H54 (cell line): ENCODE data around the gene NPHP4.

Source experiments
- DNase-seq: peaks from one replicate; pipeline ENCODE4 v3.0.0; 2011; ENCODE audit warnings: low spot score, mixed read lengths; ENCODE audit not compliant: insufficient read length
- FAIRE-seq: peaks from 3 replicates; lab custom pipeline; 2011; peaks lifted over from hg19 to GRCh38; lab: Jason Lieb, UNC
- POLR2A ChIP-seq: IDR thresholded peaks from 2 replicates; pipeline ENCODE4 v1.6.1; 2011; ENCODE audit warnings: low read depth, mild to moderate bottlenecking, low read length

NPHP4 gene

GRCh38 chr1:5914676-5915365 lies 77.4 kb downstream of the NPHP4 start:
- FAIRE-seq (no peak), DNase-seq (no peak)
- no peak for TF ChIP-seq POLR2A

GRCh38 chr1:5913876-5914275 lies 78.3 kb downstream of the NPHP4 start:
- FAIRE-seq (no peak), DNase-seq (no peak)
- TF ChIP-seq POLR2A, result no peak

- FAIRE-seq (no peak), DNase-seq (no peak)
- no peak for TF ChIP-seq POLR2A
Measured at GRCh38 chr1:5913078-5913845, 79.0 kb downstream of the NPHP4 start.

GRCh38 chr1:5911871-5912271 lies 80.4 kb downstream of the NPHP4 start:
- FAIRE-seq (no peak), DNase-seq (no peak)
- no peak for TF ChIP-seq POLR2A

- FAIRE-seq, result no peak
- DNase-seq, result no peak
- no peak for TF ChIP-seq POLR2A
Measured at GRCh38 chr1:5911157-5911556, 81.1 kb downstream of the NPHP4 start.

GRCh38 chr1:5910666-5911065 lies 81.6 kb downstream of the NPHP4 start:
- TF ChIP-seq POLR2A, result no peak
- no peak for FAIRE-seq
- DNase-seq, result no peak

- TF ChIP-seq POLR2A, result no peak
- no peak for FAIRE-seq
- DNase-seq, result no peak
Measured at GRCh38 chr1:5910276-5910620, 82.0 kb downstream of the NPHP4 start.

- TF ChIP-seq POLR2A, result no peak
- FAIRE-seq (no peak), DNase-seq (no peak)
Measured at GRCh38 chr1:5909576-5910275, 82.5 kb downstream of the NPHP4 start.

GRCh38 chr1:5908461-5909375 lies 83.5 kb downstream of the NPHP4 start:
- DNase-seq, result no peak
- no peak for FAIRE-seq
- TF ChIP-seq POLR2A, result no peak

GRCh38 chr1:5907966-5908365 lies 84.3 kb downstream of the NPHP4 start:
- no peak for FAIRE-seq
- no peak for DNase-seq
- no peak for TF ChIP-seq POLR2A

- TF ChIP-seq POLR2A, result no peak
- DNase-seq (no peak), FAIRE-seq (no peak)
Measured at GRCh38 chr1:5907386-5907785, 84.8 kb downstream of the NPHP4 start.

GRCh38 chr1:5906966-5907365 lies 85.3 kb downstream of the NPHP4 start:
- no peak for TF ChIP-seq POLR2A
- FAIRE-seq (no peak), DNase-seq (no peak)

- TF ChIP-seq POLR2A, result no peak
- DNase-seq (no peak), FAIRE-seq (no peak)
Measured at GRCh38 chr1:5906116-5906515, 86.1 kb downstream of the NPHP4 start.

GRCh38 chr1:5905436-5905835 lies 86.8 kb downstream of the NPHP4 start:
- FAIRE-seq (no peak), DNase-seq (no peak)
- TF ChIP-seq POLR2A, result no peak
